ENCODE measurements around the gene HARS1. TPM values are rescaled to one million over a fixed set of nuclear protein-coding genes. Genes with fewer than 3 reads are reported as not detected.

Gene HARS1
- total and polyA plus RNA-seq, 2 donors (not counting 1 experiment from before 2014, with no cell fraction given) = 32.6 to 60.5 TPM

GRCh38 chr5:140700177-140701144 is 9.3 kb upstream of the HARS1 start, which contains the start of gene ZMAT2:
Gene ZMAT2, plus strand, starts transcription at chr5:140700447. Its CDS starts 14 bp downstream, at chr5:140700461.
- intact Hi-C loops (cut with micrococcal nuclease) = loop anchor here (1.0 to 5.0 kb wide), 8 partner anchors 9 to 299 kb away; partner anchors contain the start of genes ANKHD1, APBB3, EIF4EBP3 and HARS1
- TF ChIP-seq CTCF (IDR thresholded peaks at IDR 0.05) (no peak), EZH2 (IDR thresholded peaks at IDR 0.05; ENCODE audit: borderline replicate concordance, insufficient read depth, low read depth, low read length, poor library complexity, severe bottlenecking) (no peak)
- H3K9me3 Mint-ChIP-seq (ENCODE audit: insufficient read depth) = no peaks in the 10 kb centered on the region
- Histone ChIP-seq H3K4me2 (replicated peaks; ENCODE audit: low read depth, low read length, poor library complexity, severe bottlenecking) (peak within 1 kb of the TSS; percentile 86), H3K9me3 (ENCODE audit: control extremely low read depth in 1 of 3, control insufficient read depth in 2 of 3, insufficient read depth in 1 of 3, low read length in 2 of 3) (no peaks in the 10 kb centered on the region), H3K27ac (ENCODE audit: low read length in 2 of 2) (peak within 1 kb of the TSS; percentile 46 to 77), H2AFZ (ENCODE audit: insufficient read depth, low read depth, low read length, poor library complexity, severe bottlenecking) (peak within 1 kb of the TSS; percentile 78), H3K79me2 (ENCODE audit: control insufficient read depth, insufficient read depth, low read length) (peaks cover 21% of the 10 kb centered on the region), H3K27me3 (replicated peaks in 1 of 4; ENCODE audit: control extremely low read depth in 1 of 4, control insufficient read depth in 3 of 4, insufficient read depth in 4 of 4, low read length in 3 of 4) (no peaks in the 10 kb centered on the region), H3K36me3 (replicated peaks in 1 of 2; ENCODE audit: control extremely low read depth in 1 of 2, control insufficient read depth in 1 of 2, extremely low read depth in 1 of 2, insufficient read depth in 2 of 2, low read length in 1 of 2) (peaks cover 2 to 73% of the 10 kb centered on the region in 2 experiments), H4K20me1 (ENCODE audit: control insufficient read depth, insufficient read depth, low read length, poor library complexity, severe bottlenecking) (no peaks in the 10 kb centered on the region), H3K4me1 (ENCODE audit: control insufficient read depth in 2 of 2, insufficient read depth in 2 of 2, low read length in 2 of 2) (peaks cover 13 to 16% of the 10 kb centered on the region in 2 donors), H3K4me3 (ENCODE audit: control extremely low read depth in 1 of 5, extremely low read depth in 1 of 5, insufficient read depth in 1 of 5, low read depth in 2 of 5, low read length in 4 of 5) (peak within 1 kb of the TSS; percentile 58 to 97 (median 92)), H3K9ac (ENCODE audit: low read length) (peak within 1 kb of the TSS; percentile 88)
- DNase-seq (peak; percentile 96), ATAC-seq (ENCODE audit: low read depth) (peak; percentile 99)
- no peaks in the 10 kb centered on the region for H3K27me3 Mint-ChIP-seq
- CTCF ChIA-PET = interaction anchor here (1.9 kb wide), 1 partner anchor 10 kb away, joined by 9 read pairs; no protein-coding TSS in a partner anchor
- POLR2A ChIA-PET = interaction anchor here (0.9 to 1.4 kb wide), 3 partner anchors 10 to 153 kb away, joined by 3 to 7 read pairs (median 4); partner anchors contain the start of genes EIF4EBP3, HARS1, HARS2 and SRA1
- peak within 1 kb of the TSS; percentile 96 for H3K4me3 Mint-ChIP-seq
- whole genome bisulfite sequencing (ENCODE audit: insufficient coverage) = 2% methylated on average over 29 of the region's 44 CpGs
- H3K4me1 Mint-ChIP-seq = peaks cover 23% of the 10 kb centered on the region
- peak within 1 kb of the TSS; percentile 91 for H3K27ac Mint-ChIP-seq

All from B cell (primary cell).